Nephron progenitor cell (in vitro differentiated cells): ENCODE results near the gene CHRNA10.

Experiments used
- DNase-seq: peaks from one replicate; pipeline ENCODE4 v3.0.0; 2021
- H3K27ac Mint-ChIP-seq: 2 replicates; pipeline ENCODE4 v1.8.0; 2021; ENCODE audit warnings: mild to moderate bottlenecking, moderate library complexity, mixed read lengths
- H3K27me3 Mint-ChIP-seq: 2 replicates; pipeline ENCODE4 v1.8.0; 2021; ENCODE audit warnings: mild to moderate bottlenecking, low read depth, mixed read lengths; ENCODE audit not compliant: poor library complexity
- H3K36me3 Mint-ChIP-seq: 2 replicates; pipeline ENCODE4 v1.8.0; 2021; ENCODE audit warnings: low read depth, mixed read lengths
- H3K4me1 Mint-ChIP-seq: 2 replicates; pipeline ENCODE4 v1.8.0; 2021; ENCODE audit warnings: mixed read lengths
- H3K4me3 Mint-ChIP-seq: 2 replicates; pipeline ENCODE4 v1.8.0; 2021; ENCODE audit warnings: mild to moderate bottlenecking, moderate library complexity, mixed read lengths
- H3K9me3 Mint-ChIP-seq: 2 replicates; pipeline ENCODE4 v1.8.0; 2021; ENCODE audit warnings: mild to moderate bottlenecking, moderate library complexity, mixed read lengths
- TF ChIP-seq, protein P1 (sequence below): fragments of 200-600 bp; sonication (generic); IDR thresholded peaks from 2 replicates; pipeline ENCODE4 v1.5.0; 2021; ENCODE audit warnings: antibody characterized with exemption

CHRNA10 gene

GRCh38 chr11:3627291-3627690 is 43.9 kb downstream of the CHRNA10 start:
- Mint-ChIP-seq H3K4me3 (no peak overlapping the region), H3K36me3 (peaks cover 5% of the 10 kb centered on the region), H3K9me3 (peaks cover 4% of the 10 kb centered on the region), H3K27me3 (peaks cover 3% of the 10 kb centered on the region), H3K27ac (no peak overlapping the region), H3K4me1 (peaks cover 7% of the 10 kb centered on the region)
- TF ChIP-seq, protein P1, sequence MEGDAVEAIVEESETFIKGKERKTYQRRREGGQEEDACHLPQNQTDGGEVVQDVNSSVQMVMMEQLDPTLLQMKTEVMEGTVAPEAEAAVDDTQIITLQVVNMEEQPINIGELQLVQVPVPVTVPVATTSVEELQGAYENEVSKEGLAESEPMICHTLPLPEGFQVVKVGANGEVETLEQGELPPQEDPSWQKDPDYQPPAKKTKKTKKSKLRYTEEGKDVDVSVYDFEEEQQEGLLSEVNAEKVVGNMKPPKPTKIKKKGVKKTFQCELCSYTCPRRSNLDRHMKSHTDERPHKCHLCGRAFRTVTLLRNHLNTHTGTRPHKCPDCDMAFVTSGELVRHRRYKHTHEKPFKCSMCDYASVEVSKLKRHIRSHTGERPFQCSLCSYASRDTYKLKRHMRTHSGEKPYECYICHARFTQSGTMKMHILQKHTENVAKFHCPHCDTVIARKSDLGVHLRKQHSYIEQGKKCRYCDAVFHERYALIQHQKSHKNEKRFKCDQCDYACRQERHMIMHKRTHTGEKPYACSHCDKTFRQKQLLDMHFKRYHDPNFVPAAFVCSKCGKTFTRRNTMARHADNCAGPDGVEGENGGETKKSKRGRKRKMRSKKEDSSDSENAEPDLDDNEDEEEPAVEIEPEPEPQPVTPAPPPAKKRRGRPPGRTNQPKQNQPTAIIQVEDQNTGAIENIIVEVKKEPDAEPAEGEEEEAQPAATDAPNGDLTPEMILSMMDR, result no peak
- no peak for DNase-seq

DNA sequence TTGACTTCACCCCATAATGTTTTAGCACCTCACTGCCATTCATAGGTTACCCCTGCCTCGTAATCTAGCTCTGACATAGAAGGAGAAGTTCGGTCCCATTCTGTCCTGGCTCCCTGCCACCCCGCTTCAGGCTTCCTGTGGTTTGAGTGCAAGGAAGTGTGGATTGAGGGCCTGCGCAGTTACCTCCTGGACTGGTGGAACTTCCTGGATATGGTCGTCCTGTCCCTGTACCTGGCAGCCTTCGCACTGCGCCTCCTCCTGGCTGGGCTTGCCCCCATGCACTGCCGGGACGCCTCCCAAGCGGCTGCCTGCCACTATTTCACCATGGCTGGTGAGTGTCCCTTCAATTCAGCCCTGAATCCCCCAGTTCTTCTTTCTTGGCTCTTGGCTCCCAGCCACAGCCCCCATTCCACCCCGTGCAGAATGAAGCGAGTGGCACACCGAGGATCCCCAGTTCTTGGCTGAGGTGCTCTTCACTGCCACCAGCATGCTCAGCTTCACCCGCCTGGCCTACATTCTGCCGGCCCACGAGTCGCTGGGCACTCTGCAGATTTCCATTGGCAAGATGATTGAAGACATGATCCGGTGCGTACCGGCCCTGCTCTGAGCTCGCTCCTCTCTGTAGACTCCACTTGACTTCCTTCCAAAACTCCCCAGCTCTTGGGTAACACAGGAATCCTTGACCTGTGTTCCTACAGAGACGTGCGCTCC is 44.8 kb downstream of the CHRNA10 start:
- TF ChIP-seq, protein P1, result no peak
- Mint-ChIP-seq H3K9me3 (peaks cover 4% of the 10 kb centered on the region), H3K4me3 (no peak overlapping the region), H3K4me1 (peaks cover 15% of the 10 kb centered on the region), H3K27me3 (peaks cover 5% of the 10 kb centered on the region), H3K27ac (no peak overlapping the region), H3K36me3 (peaks cover 5% of the 10 kb centered on the region)
- no peak for DNase-seq

- TF ChIP-seq, protein P1, result no peak
- no peak for DNase-seq
- H3K4me3 Mint-ChIP-seq, result no peak overlapping the region
- H3K27me3 Mint-ChIP-seq, result peaks cover 11% of the 10 kb centered on the region
- H3K4me1 Mint-ChIP-seq, result peaks cover 37% of the 10 kb centered on the region
- H3K27ac Mint-ChIP-seq, result no peak overlapping the region
- H3K9me3 Mint-ChIP-seq, result peaks cover 3% of the 10 kb centered on the region
- H3K36me3 Mint-ChIP-seq, result peaks cover 4% of the 10 kb centered on the region
Observed at GRCh38 chr11:3623767-3624458, 47.3 kb downstream of the CHRNA10 start.

DNA sequence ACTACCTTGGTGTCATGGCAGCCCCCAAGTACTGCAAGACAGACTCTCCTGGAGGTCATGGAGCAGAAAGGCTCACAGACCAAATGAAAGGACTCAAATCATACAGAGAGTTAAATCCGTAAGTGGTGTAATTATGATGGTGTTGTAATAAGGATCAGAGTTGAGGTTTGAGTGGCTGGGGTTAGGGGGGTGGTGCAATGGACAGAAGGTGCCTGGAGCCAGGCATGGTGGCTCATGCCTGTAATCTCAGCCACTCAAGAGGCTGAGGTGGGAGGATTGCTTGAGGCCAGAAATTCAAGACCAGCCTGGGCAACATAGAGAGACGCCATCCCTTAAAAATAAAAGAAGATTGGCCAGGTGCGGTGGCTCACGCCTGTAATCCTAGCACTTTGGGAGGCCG is 48.1 kb downstream of the CHRNA10 start:
- peaks cover 11% of the 10 kb centered on the region for H3K27me3 Mint-ChIP-seq
- no peaks in the 10 kb centered on the region for H3K9me3 Mint-ChIP-seq
- peak overlapping the region; percentile 82 for H3K27ac Mint-ChIP-seq
- H3K36me3 Mint-ChIP-seq, result no peaks in the 10 kb centered on the region
- peaks cover 37% of the 10 kb centered on the region for H3K4me1 Mint-ChIP-seq
- H3K4me3 Mint-ChIP-seq, result no peak overlapping the region
- DNase-seq, result no peak
- TF ChIP-seq, protein P1, result no peak

DNA sequence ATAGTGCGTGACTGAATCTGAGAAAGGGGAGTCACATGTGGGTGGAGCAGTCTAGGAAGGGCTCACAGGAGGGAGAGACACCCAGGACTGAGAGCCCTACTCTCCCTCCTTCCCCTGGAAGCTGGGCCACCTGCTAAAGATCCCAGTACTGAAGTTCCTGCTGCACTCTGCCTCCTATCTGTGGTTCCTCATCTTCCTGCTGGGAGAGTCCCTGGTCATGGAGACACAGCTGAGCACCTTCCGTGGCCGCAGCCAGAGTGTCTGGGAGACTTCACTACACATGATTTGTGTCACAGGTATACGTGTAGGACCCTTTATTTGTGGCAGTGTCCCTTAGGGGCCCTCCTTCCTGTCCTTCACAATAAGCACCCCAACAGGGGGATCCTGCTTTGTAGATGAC is 48.7 kb downstream of the CHRNA10 start:
- Mint-ChIP-seq H3K9me3 (no peaks in the 10 kb centered on the region), H3K27ac (no peak overlapping the region), H3K4me3 (no peak overlapping the region), H3K4me1 (peaks cover 37% of the 10 kb centered on the region), H3K36me3 (no peaks in the 10 kb centered on the region), H3K27me3 (peaks cover 11% of the 10 kb centered on the region)
- no peak for DNase-seq
- TF ChIP-seq, protein P1, result no peak
